LHCN-M2 (cell line): ENCODE measurements around the gene PSG2. TPM values are rescaled to one million over a fixed set of nuclear protein-coding genes. Genes with fewer than 3 reads are reported as not detected.
"Not testable (repeated sequence)": the region's sequence is repeated elsewhere in the genome, so short reads cannot be mapped to it uniquely, and the experiment has no call there.

Source experiments
- DNase-seq: peaks from one replicate; pipeline ENCODE4 v3.0.0-alpha.2; 2012; ENCODE audit warnings: low read depth
- polyA plus RNA-seq: library from polyadenylated mRNA; unstranded; fragments of >200 nt; gene quantifications from one replicate; pipeline ENCODE4 v1.2.1, GENCODE V29; 2012; ENCODE audit warnings: missing spikeins
- total RNA-seq: library from RNA; depleted of rRNA; stranded (reverse); fragments of >200 nt; gene quantifications from 2 replicates; pipeline ENCODE4 v1.2.3, GENCODE V29; 2014; rRNA removed

Gene PSG2
- not detected in 2 replicates for total RNA-seq
- 0.27 TPM for polyA plus RNA-seq

GRCh38 chr19:43082601-43083000, at the start of gene PSG2:
Gene PSG2 (minus strand): TSS chr19:43082701. CDS start chr19:43082569, 132 bp downstream.
- not testable (repeated sequence) for DNase-seq

DNA sequence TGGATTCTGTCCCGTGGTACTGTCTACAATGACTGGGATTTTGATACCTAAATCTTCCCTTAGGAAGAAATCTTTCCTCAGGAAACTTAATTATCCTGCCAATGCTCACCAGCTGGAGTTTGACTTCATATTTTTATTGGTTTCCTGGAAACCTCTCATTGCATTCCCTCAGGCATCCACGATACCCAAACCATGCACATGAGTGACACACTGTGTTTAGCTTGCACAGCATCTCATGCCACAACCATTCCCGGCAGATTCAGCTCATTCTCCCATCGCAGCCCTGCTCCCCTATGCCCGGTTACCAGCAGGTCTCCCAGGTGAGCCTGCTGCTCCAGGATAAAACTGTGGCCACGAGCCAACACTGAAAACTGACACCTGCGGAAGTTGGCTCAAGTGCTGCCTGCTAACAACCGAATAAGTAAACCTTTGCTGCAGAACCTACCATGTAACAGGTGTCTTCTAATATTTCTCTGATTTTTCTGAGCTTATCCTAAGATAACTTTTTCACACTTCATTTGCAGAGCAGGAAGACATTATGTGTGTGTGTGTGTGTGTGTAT, 48.9 kb upstream of the PSG2 start:
- DNase-seq, result not testable (repeated sequence)

DNA sequence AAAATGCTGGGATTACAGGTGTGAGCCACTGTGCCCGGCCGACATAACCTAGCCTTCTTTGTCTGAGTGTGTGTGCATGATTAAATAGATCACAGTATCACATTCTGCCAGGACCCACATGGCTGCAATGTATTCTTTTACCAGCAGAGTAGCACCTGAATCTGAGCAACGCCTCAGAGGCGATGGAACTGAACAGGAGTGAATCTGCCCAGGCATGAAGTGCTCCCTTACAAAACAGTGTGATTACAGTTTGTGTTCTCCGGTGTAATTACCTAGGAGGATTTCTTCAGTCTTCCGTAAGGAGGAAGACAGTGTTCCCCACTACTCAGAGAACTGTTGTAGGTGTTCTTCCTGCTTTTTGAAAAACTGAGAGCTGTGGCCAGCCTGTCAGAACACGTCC, 46.7 kb upstream of the PSG2 start:
- DNase-seq, result not testable (repeated sequence)

- DNase-seq, result peak; percentile 63
Observed at GRCh38 chr19:43127336-43127735, 44.8 kb upstream of the PSG2 start.

- no peak for DNase-seq
Observed at GRCh38 chr19:43126720-43127119, 44.2 kb upstream of the PSG2 start.

DNA sequence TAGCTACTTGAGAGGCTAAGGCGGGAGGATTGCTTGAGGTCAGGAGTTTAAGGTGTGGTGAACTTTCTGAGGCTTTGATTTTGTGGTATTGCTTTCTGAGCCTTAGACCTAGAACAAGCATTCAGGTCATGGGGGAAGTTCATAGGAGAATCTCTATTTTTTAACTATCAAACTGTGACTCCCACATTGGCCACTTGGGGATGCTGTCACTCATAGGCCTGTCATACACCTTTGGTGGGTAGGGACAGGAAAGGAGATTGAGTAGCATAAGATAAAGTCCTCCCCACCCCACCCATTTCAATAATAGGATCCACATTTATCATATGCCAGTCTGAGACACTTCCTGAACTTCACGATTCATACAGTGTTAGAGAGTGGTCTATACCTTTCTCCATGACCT, 41.9 kb upstream of the PSG2 start:
- DNase-seq, result no peak

- peak; percentile 78 for DNase-seq
Observed at GRCh38 chr19:43120433-43121026, 38.0 kb upstream of the PSG2 start.

- peak; percentile 14 for DNase-seq
Observed at GRCh38 chr19:43119526-43119925, 37.0 kb upstream of the PSG2 start.

- DNase-seq, result not testable (repeated sequence)
Observed at GRCh38 chr19:43116421-43116820, 33.9 kb upstream of the PSG2 start.

DNA sequence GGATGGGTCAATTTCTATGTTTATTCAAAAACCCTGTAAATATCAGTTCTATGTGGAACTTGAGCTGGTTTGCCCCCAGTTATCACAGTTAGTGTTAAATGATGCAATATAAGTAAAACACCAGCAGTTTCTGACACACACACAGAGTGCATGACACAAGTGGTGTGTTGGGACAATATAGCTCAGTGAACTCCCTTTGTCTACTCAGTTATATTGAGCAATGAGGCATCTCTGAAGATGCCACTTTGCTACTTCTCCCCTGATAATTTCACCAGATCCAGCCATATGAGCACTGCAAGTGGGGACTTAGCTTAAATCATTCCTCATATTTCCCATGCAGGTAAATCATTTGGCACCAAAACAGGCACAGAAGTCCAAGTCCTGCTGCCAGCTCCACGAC, 33.0 kb upstream of the PSG2 start:
- DNase-seq, result not testable (repeated sequence)

DNA sequence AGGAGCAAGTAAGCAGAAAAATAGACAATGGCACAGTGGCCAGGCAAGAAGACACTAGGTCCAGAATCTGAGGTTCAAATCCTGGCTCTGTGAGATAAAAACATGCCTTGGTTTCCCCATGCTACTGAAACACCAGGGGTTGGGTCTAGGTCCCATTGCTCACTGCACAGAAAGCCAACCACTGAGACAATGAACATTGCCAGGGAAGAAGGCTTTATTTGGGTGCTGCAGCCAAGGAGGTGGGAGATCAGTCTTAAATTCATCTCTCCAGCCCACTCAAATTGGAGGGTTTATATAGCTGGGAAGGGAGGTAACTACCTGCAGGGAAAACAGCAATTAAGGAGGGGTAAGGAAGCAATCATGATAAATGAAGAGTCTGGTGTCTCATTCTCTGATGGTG, 32.6 kb upstream of the PSG2 start:
- DNase-seq, result not testable (repeated sequence)

- DNase-seq, result not testable (repeated sequence)
Observed at GRCh38 chr19:43114626-43115025, 32.1 kb upstream of the PSG2 start.

DNA sequence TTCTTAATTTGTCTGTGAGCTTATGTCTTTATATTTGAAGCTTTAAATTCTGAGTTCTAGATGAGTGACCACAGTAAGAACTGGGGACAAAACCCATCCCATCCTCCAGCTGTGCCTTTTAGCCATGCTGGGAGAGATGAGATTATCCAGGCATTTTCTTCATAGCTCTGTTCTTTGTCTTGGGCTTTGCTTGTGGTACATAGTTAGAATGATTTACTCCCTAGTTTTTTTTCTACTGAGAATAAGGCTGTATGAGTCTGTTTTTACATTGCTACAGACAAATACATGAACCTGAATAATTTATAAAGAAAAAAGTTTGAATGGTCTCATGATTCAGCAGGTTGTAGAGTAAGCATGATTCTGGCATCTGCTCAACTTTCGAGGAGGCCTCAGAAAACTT, 24.9 kb upstream of the PSG2 start:
- not testable (repeated sequence) for DNase-seq

- no peak for DNase-seq
Observed at GRCh38 chr19:43105496-43105895, 23.0 kb upstream of the PSG2 start.

GRCh38 chr19:43104215-43104850, 21.8 kb upstream of the PSG2 start:
- DNase-seq, result peak; percentile 54

DNA sequence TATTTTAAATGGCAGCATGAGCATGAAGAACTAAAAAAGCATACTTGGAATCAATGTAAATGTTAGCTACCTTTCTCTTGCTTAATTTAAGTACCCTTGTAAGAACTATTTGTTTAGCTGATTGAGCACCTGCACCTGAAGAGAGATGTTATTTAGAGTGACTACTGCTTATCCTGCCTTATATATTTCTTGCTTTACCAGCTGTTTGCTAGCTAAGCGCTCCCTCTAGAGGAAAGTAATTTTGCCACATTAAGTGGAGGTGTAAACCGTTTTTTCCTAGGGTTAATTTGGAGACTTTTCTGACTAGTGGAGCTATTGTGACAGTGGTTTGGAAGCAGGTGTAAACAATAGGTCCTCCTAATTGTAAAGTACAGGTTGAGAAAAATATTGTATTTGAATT, 19.4 kb upstream of the PSG2 start:
- DNase-seq, result no peak

- DNase-seq, result not testable (repeated sequence)
Observed at GRCh38 chr19:43098416-43098815, 15.9 kb upstream of the PSG2 start.

- peak; percentile 21 for DNase-seq
Observed at GRCh38 chr19:43087702-43088340, 5.3 kb upstream of the PSG2 start.

DNA sequence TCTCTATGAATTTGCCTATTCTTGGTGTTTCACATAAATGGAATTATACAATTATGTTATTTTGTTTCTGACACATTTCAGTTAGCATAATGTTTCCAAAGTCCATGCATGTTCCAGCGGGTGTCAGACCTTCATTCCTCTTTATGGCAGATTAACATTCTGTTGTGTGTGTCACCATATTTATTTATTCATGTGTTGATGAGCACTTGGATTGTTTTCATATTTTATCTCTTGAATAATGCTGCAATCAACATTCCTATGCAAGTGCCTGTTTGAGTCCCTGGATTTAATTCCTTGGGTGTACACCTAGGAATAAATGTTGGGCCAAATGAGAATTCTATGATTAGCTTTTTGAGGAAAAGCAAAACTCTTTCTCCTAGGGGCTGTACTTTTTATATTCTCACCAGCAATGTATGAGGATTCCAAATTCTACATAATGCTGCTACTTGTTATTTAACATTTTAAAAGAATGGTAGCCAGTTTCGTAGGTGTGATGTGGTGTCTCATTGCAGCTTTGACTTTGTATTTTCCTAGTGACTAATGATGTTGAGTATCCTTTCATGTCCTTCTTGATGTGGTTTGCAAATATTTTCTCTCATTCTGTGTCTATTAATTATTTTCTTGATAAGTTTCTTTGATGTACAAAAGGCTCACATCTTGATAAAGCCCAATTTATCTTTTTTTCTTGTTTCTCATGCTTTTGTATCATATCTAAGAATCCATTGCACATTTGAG, 3.5 kb upstream of the PSG2 start:
- not testable (repeated sequence) for DNase-seq

GRCh38 chr19:43084196-43084832, 1.8 kb upstream of the PSG2 start:
- DNase-seq, result not testable (repeated sequence)

GRCh38 chr19:43083721-43084120, 1.2 kb upstream of the PSG2 start:
- not testable (repeated sequence) for DNase-seq
